Caco-2 (cell line): ENCODE measurements around the gene FARS2. TPM values are rescaled to one million over a fixed set of nuclear protein-coding genes. Genes with fewer than 3 reads are reported as not detected.

Experiments used
- BruUV-seq: library from RNA; stranded (reverse); fragments of 400-500 nt; replicated peaks from 2 replicates; lab custom pipeline; 2021; lab: Mats Ljungman, UMichigan
- CTCF ChIA-PET: fragments of 300-600 bp; sonication (Branson Sonifier 250); formaldehyde crosslinking; loops from one replicate; lab custom pipeline; 2022; ENCODE audit warnings: antibody characterized with exemption; lab: Charles Lee
- POLR2A ChIA-PET: fragments of 300-600 bp; sonication (Branson Sonifier 250); formaldehyde crosslinking; loops from one replicate; lab custom pipeline; 2022; ENCODE audit warnings: antibody characterized with exemption; lab: Charles Lee
- DNase-seq, 2 experiments: peaks; one replicate each; pipeline versions ENCODE4 v3.0.0 to v3.0.0-alpha.2; 2020 to 2022
- H3K27me3 ChIP-seq: replicated peaks from 2 replicates; pipeline ENCODE4 v1.6.0; 2011; ENCODE audit warnings: low read length; ENCODE audit not compliant: control insufficient read depth, insufficient read depth
- H3K36me3 ChIP-seq: 2 replicates; pipeline ENCODE4 v1.5.1; 2011; ENCODE audit warnings: low read length; ENCODE audit not compliant: control insufficient read depth, insufficient read depth
- H3K4me1 ChIP-seq: fragments of 250-450 bp; sonication (Bioruptor Pico); 2 replicates; pipeline ENCODE4 v1.5.1; 2020; ENCODE audit warnings: mild to moderate bottlenecking
- H3K4me3 ChIP-seq: 2 replicates; pipeline ENCODE4 v1.5.1; 2011; ENCODE audit warnings: low read depth, mild to moderate bottlenecking, control low read depth, low read length
- H3K9me3 ChIP-seq: fragments of 250-450 bp; sonication (Bioruptor Pico); 2 replicates; pipeline ENCODE4 v1.5.1; 2020; ENCODE audit warnings: mild to moderate bottlenecking, moderate library complexity
- H3K27ac Mint-ChIP-seq: one replicate; pipeline ENCODE4 v1.8.0; 2022; ENCODE audit warnings: mixed read lengths; ENCODE audit not compliant: unreplicated experiment
- H3K27me3 Mint-ChIP-seq: one replicate; pipeline ENCODE4 v1.8.0; 2022; ENCODE audit warnings: mixed read lengths; ENCODE audit not compliant: insufficient read depth, unreplicated experiment
- H3K36me3 Mint-ChIP-seq: one replicate; pipeline ENCODE4 v1.8.0; 2022; ENCODE audit warnings: mild to moderate bottlenecking, mixed read lengths; ENCODE audit not compliant: insufficient read depth, unreplicated experiment
- H3K4me1 Mint-ChIP-seq: one replicate; pipeline ENCODE4 v1.8.0; 2022; ENCODE audit warnings: low read depth, mixed read lengths; ENCODE audit not compliant: unreplicated experiment
- H3K4me3 Mint-ChIP-seq: one replicate; pipeline ENCODE4 v1.8.0; 2022; ENCODE audit warnings: mild to moderate bottlenecking, moderate library complexity, mixed read lengths; ENCODE audit not compliant: unreplicated experiment
- H3K9me3 Mint-ChIP-seq: one replicate; pipeline ENCODE4 v1.8.0; 2022; ENCODE audit warnings: mixed read lengths; ENCODE audit not compliant: unreplicated experiment
- CTCF ChIP-seq, 2 experiments: fragments of 200-600 bp in 1 of 2; IDR thresholded peaks; 1 replicate in 1 of 2; 2 replicates in 1 of 2; pipeline versions ENCODE4 v1.5.1 to v1.8.0; 2011 to 2022; ENCODE audit warnings: antibody characterized with exemption in 1 of 2, control low read depth in 1 of 2, inconsistent platforms in 1 of 2, low read depth in 1 of 2, low read length in 1 of 2, mild to moderate bottlenecking in 1 of 2, moderate library complexity in 1 of 2; ENCODE audit not compliant: insufficient read depth in 1 of 2, severe bottlenecking in 1 of 2, unreplicated experiment in 1 of 2
- intact Hi-C: fragments of 100-400 bp; cut with micrococcal nuclease; formaldehyde crosslinking; loops from one replicate; pipeline ENCODE4 v1.10.0; 2022; ENCODE audit not compliant: unreplicated experiment
- total RNA-seq: library from RNA; stranded (reverse); gene quantifications from 2 replicates; pipeline ENCODE4 v1.2.3, GENCODE V29; 2022

Gene FARS2
- total RNA-seq, 1 experiment from 2014 or later, result 15.4 TPM

GRCh38 chr6:5540370-5540769, 279.1 kb downstream of the FARS2 start:
- no TSS peak for BruUV-seq
- H3K9me3 Mint-ChIP-seq, result no peaks in the 10 kb centered on the region

GRCh38 chr6:5541025-5541424, 279.7 kb downstream of the FARS2 start:
- intact Hi-C loops, result no loop called here
- Mint-ChIP-seq H3K27me3 (no peaks in the 10 kb centered on the region), H3K27ac (peak overlapping the region; percentile 24), H3K4me3 (no peak overlapping the region), H3K4me1 (peaks cover 12% of the 10 kb centered on the region), H3K9me3 (no peaks in the 10 kb centered on the region), H3K36me3 (no peaks in the 10 kb centered on the region)
- Histone ChIP-seq H3K9me3 (no peaks in the 10 kb centered on the region), H3K27me3 (no peaks in the 10 kb centered on the region), H3K4me1 (peaks cover 18% of the 10 kb centered on the region), H3K36me3 (no peaks in the 10 kb centered on the region), H3K4me3 (no peak overlapping the region)
- no TSS peak for BruUV-seq
- DNase-seq, result no peak
- ChIA-PET CTCF (no interaction called here), POLR2A (no interaction called here)
- TF ChIP-seq CTCF (IDR thresholded peaks at IDR 0.05; ENCODE audit: insufficient read depth in 1 of 2, low read depth in 1 of 2, low read length in 1 of 2, severe bottlenecking in 1 of 2, unreplicated experiment in 1 of 2), result no peak

More at GRCh38 chr6:5540370-5540769, 279.1 kb downstream of the FARS2 start:
- Mint-ChIP-seq H3K27me3 (no peaks in the 10 kb centered on the region), H3K36me3 (no peaks in the 10 kb centered on the region), H3K27ac (no peak overlapping the region), H3K4me1 (peaks cover 12% of the 10 kb centered on the region), H3K4me3 (no peak overlapping the region)
- no peaks in the 10 kb centered on the region for H3K36me3 ChIP-seq
- peaks cover 18% of the 10 kb centered on the region for H3K4me1 ChIP-seq
- H3K4me3 ChIP-seq, result no peak overlapping the region
- H3K27me3 ChIP-seq, result no peaks in the 10 kb centered on the region
- no peak for DNase-seq
- CTCF ChIA-PET, result no interaction called here
- TF ChIP-seq CTCF (IDR thresholded peaks at IDR 0.05; ENCODE audit: insufficient read depth in 1 of 2, low read depth in 1 of 2, low read length in 1 of 2, severe bottlenecking in 1 of 2, unreplicated experiment in 1 of 2), result no peak
- no peaks in the 10 kb centered on the region for H3K9me3 ChIP-seq
- POLR2A ChIA-PET, result no interaction called here
- intact Hi-C loops, result no loop called here

GRCh38 chr6:5541751-5542432, 280.6 kb downstream of the FARS2 start:
- peak; percentile 47 to 64 for DNase-seq
- ChIA-PET POLR2A (no interaction called here), CTCF (no interaction called here)
- Mint-ChIP-seq H3K27ac (peak overlapping the region; percentile 24), H3K9me3 (no peaks in the 10 kb centered on the region), H3K4me3 (no peak overlapping the region), H3K4me1 (peaks cover 12% of the 10 kb centered on the region), H3K27me3 (no peaks in the 10 kb centered on the region), H3K36me3 (no peaks in the 10 kb centered on the region)
- BruUV-seq, result no TSS peak
- Histone ChIP-seq H3K27me3 (no peaks in the 10 kb centered on the region), H3K4me1 (peaks cover 18% of the 10 kb centered on the region), H3K9me3 (no peaks in the 10 kb centered on the region), H3K36me3 (no peaks in the 10 kb centered on the region), H3K4me3 (no peak overlapping the region)
- intact Hi-C loops, result no loop called here
- TF ChIP-seq CTCF (IDR thresholded peaks at IDR 0.05; ENCODE audit: insufficient read depth in 1 of 2, low read depth in 1 of 2, low read length in 1 of 2, severe bottlenecking in 1 of 2, unreplicated experiment in 1 of 2), result no peak
